D721Med (cell line): ENCODE results near the gene GATA2.
A peak's percentile ranks its signal among the peaks of the same experiment; 100 is the strongest.

Experiments used
- DNase-seq: peaks from one replicate; pipeline ENCODE4 v3.0.0; 2011; ENCODE audit warnings: low spot score; ENCODE audit not compliant: insufficient read length
- FAIRE-seq: peaks from 2 replicates; lab custom pipeline; 2011; peaks lifted over from hg19 to GRCh38; lab: Jason Lieb, UNC
- TF ChIP-seq, protein P1 (sequence below): IDR thresholded peaks from 2 replicates; pipeline ENCODE4 v1.5.1; 2012; ENCODE audit warnings: mild to moderate bottlenecking, control low read depth; ENCODE audit not compliant: insufficient read depth; ENCODE audit errors: missing control alignments

GATA2 gene

DNA sequence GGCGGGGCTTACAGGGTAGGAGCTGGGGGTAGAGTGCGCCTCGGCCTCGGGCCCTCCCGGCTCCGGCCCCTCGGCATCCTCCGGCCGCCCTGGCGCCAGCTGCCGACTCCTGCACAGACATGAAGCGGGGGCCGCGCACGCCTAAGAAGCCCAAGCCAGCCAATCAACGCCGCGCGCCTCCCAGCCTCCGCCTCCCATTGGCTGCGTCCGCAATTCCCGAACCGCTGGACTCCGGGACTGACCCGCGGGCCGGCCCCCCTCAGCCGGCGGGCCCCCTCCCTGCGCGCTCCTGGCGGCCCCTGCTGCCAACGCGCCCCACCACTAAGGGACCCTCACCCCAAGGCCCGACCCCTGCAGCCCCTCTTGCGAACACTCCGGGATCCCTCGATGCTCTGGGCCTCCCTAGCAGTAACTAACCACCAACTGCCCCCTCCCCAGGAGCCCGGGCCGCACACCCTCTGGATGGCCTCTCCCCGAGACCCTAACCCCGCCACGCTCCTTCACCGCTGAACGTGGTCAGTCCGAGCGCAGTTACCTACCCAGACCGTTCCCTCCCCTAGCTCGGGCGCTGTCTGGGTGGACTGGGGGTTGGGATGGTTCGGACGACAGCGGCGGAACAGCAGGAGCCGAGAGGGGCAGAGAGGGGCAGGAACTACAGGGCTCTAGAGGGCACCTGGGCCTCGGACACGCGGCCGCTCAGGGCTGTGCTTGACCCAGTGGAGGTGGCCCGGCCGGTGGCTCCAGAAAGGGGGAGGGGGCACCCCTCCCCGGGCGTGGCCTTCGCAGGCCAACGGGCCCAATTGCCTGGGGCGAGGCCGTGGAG, 5.0 kb downstream of the GATA2 start:
- FAIRE-seq (no peak), DNase-seq (peak; percentile 86)
- TF ChIP-seq, protein P1, sequence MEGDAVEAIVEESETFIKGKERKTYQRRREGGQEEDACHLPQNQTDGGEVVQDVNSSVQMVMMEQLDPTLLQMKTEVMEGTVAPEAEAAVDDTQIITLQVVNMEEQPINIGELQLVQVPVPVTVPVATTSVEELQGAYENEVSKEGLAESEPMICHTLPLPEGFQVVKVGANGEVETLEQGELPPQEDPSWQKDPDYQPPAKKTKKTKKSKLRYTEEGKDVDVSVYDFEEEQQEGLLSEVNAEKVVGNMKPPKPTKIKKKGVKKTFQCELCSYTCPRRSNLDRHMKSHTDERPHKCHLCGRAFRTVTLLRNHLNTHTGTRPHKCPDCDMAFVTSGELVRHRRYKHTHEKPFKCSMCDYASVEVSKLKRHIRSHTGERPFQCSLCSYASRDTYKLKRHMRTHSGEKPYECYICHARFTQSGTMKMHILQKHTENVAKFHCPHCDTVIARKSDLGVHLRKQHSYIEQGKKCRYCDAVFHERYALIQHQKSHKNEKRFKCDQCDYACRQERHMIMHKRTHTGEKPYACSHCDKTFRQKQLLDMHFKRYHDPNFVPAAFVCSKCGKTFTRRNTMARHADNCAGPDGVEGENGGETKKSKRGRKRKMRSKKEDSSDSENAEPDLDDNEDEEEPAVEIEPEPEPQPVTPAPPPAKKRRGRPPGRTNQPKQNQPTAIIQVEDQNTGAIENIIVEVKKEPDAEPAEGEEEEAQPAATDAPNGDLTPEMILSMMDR: no peak

DNA sequence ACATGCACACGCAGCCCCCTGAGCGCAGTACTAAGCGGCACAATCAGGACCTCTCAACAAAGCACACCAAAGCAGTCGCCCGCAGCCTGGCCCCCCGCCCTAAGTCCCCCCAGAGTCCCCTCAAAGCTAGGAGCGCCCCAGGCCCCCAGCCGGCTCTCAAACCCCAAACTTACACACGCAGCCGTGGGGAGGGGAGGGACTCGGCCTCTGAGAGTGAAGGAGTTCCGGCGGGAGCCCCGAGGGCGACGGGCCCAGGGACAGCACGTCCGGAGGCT, 5.5 kb downstream of the GATA2 start:
- TF ChIP-seq, protein P1: no peak
- DNase-seq: no peak
- no peak for FAIRE-seq

DNA sequence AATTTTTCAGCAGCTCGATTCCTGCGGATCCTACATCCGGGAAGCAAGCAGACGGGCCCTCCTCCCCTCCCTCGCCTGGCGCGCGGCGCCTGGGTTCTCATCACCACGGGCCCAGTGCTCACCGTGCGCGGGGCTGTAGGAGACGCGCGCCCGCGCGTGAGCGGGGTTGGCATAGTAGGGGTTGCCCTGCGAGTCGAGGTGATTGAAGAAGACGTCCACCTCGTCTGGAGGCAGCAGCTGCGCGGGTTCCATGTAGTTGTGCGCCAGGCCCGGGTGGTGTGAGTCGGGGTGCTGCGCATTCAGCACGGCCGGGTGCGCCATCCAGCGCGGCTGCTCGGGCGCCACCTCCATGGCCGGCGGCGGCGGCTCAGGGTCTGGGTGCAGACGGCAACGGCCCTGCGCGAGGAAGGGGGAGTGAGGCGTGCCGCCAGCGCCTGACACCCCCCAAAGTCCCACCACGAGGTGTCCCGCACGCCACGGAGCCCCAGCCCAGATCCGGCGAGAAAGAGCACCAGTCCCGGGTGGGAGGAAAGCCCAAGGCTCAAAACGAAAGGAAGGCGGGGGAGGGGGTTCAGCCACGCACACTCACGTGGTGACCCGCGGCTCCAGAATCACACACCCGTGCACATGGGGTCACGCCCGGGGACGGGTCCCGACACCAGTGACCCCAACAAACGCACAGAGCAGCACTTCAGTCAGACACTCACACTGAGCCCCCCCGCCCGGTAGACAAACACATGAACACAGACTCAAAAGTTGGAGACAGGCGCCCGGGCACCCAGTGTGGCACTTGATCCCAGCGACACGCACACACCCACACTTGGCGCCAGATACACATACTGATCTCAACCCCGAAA, 6.1 kb downstream of the GATA2 start:
- FAIRE-seq (no peak), DNase-seq (no peak)
- TF ChIP-seq, protein P1: no peak

DNA sequence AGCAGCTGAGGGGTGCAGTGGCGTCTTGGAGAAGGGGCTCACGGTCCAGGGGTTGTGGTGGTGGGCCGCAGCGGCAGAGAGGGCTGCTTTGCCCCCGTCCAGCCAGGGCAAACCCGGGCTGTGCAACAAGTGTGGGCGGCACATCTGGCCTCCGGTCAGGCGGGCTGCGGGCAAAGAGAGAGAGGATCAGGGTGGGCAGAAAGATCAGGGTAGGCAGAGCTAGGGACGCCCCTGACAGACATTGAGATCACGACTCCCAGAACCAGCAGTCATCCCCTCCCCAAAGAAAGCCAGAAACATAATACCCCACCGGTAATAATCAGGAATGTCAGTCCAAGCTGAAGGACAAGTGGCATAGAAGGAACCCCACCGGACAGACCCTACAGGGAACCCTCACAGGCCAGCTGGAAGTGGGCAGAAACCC, 6.8 kb downstream of the GATA2 start:
- TF ChIP-seq, protein P1: no peak
- no peak for FAIRE-seq

DNA sequence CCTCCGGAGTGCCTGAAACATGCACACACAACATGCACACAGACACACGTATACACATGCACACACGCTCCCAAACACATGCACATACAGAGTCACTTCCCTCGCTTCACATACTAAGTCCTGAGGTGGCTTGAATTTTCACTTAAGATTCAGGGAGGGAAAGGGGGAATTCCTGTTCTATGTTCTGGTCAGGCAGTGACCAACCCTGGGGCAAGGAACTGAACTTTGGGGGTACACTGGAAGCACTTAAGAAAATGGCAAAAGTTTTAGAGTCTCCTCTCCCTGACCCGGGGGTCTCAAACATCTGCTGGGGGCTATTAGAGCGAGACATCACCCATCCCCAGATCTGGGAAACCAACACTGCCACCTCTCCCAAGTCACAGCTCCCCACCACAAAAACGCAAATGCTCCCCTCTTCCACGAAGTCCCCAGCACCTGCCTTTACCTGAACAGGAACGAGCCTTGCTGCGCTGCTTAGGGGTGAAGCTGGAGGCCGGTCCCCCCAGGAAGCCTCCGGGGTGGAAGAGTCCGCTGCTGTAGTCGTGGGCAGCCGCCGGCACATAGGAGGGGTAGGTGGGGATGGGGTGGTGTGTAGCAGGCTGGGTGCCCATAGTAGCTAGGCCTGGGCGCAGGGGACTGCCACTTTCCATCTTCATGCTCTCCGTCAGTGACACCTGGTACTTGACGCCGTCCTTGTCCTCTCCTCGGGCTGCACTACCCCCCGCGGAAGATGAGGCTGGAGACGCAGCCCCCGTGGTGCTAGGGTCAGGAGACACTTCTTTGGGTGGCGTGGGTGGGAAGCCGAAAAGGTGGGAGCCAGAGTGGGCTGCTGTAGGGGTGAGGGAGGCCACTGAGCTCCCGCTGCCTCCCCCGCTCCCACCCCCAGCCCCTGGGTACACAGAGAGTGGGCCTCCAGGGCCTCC, 7.5 kb downstream of the GATA2 start:
- no peak for FAIRE-seq
- TF ChIP-seq, protein P1: no peak
- DNase-seq: no peak

More for the DNA sequence above, 6.8 kb downstream of the GATA2 start:
- DNase-seq: no peak

DNA sequence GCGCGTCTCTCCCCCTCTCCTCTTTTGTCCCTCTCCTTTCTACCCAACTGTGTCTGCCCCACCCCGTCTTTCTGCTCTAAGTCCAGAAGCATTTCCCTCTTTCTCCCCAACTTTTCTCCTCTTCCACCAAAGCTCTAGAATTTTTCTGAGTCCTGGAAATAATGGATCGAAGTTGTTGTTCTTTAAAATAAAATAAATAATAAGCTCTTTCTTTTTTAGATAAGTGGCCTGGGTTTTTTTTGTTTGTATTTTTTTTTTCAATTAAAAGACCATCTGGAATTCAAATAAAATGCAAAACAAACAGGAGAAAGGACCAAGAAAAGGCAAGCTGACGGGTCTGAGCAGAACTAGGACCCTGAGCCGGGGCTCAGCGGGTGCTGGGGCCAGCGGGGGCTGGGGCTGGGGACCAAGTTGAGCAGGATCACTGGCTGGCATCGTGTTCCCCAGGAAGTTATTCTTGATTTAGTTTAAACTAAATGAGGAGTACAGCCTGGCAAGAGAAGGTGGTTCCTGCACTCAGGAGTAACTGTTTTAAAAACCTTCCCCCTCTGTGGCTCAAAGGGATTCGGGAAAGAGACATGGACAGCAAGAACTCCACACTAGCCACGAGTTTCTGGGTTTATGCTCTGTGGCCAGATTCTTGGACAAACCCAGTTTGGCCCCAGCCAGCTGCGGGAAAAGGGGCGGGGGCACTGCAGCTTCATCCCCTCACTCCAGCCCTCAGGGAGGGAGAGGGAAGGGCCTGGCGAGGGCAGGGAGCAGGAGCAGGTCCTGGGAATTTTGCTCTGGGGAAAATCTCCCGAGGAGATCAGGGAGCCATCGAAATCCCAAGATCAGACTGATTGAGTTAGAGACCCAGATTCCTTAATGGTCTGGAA, 8.4 kb downstream of the GATA2 start:
- DNase-seq (no peak), FAIRE-seq (no peak)
- TF ChIP-seq, protein P1: no peak
